ENCODE data around the gene C6orf89.

The C6orf89 gene

GRCh38 chr6:36949636-36950035 lies 63.9 kb downstream of the C6orf89 start:
- peak; percentile 69 for DNase-seq (ENCODE audit: low read depth)
- TF ChIP-seq, protein P1, sequence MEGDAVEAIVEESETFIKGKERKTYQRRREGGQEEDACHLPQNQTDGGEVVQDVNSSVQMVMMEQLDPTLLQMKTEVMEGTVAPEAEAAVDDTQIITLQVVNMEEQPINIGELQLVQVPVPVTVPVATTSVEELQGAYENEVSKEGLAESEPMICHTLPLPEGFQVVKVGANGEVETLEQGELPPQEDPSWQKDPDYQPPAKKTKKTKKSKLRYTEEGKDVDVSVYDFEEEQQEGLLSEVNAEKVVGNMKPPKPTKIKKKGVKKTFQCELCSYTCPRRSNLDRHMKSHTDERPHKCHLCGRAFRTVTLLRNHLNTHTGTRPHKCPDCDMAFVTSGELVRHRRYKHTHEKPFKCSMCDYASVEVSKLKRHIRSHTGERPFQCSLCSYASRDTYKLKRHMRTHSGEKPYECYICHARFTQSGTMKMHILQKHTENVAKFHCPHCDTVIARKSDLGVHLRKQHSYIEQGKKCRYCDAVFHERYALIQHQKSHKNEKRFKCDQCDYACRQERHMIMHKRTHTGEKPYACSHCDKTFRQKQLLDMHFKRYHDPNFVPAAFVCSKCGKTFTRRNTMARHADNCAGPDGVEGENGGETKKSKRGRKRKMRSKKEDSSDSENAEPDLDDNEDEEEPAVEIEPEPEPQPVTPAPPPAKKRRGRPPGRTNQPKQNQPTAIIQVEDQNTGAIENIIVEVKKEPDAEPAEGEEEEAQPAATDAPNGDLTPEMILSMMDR (conservative IDR thresholded peaks at IDR 0.05; ENCODE audit: control insufficient read depth, insufficient read depth, low read depth, low read length), result no peak
- no peak overlapping the region for H3K4me3 ChIP-seq (ENCODE audit: control insufficient read depth, low read depth, low read length)

GRCh38 chr6:36953931-36954261 lies 68.1 kb downstream of the C6orf89 start:
- no peak overlapping the region for H3K4me3 ChIP-seq (ENCODE audit: control insufficient read depth, low read depth, low read length)
- DNase-seq (ENCODE audit: low read depth), result no peak
- TF ChIP-seq, protein P1 (conservative IDR thresholded peaks at IDR 0.05; ENCODE audit: control insufficient read depth, insufficient read depth, low read depth, low read length), result no peak

GRCh38 chr6:36954262-36954931 lies 68.6 kb downstream of the C6orf89 start, which contains the start of gene PI16:
TSS of gene PI16 (plus strand) at chr6:36954738. CDS start at chr6:36954761, 23 bp downstream.
- no peak within 1 kb of the TSS for H3K4me3 ChIP-seq (ENCODE audit: control insufficient read depth, low read depth, low read length)
- DNase-seq (ENCODE audit: low read depth), result no peak
- TF ChIP-seq, protein P1 (conservative IDR thresholded peaks at IDR 0.05; ENCODE audit: control insufficient read depth, insufficient read depth, low read depth, low read length), result no peak

- no peak for DNase-seq (ENCODE audit: low read depth)
- no peak overlapping the region for H3K4me3 ChIP-seq (ENCODE audit: control insufficient read depth, low read depth, low read length)
- TF ChIP-seq, protein P1 (conservative IDR thresholded peaks at IDR 0.05; ENCODE audit: control insufficient read depth, insufficient read depth, low read depth, low read length), result no peak
These were observed 69.4 kb downstream of the C6orf89 start for GRCh38 chr6:36955136-36955535.

GRCh38 chr6:36955671-36956445 lies 70.1 kb downstream of the C6orf89 start:
- peak; percentile 20 for DNase-seq (ENCODE audit: low read depth)
- no peak overlapping the region for H3K4me3 ChIP-seq (ENCODE audit: control insufficient read depth, low read depth, low read length)
- TF ChIP-seq, protein P1 (conservative IDR thresholded peaks at IDR 0.05; ENCODE audit: control insufficient read depth, insufficient read depth, low read depth, low read length), result no peak

GRCh38 chr6:36956446-36956820 lies 70.7 kb downstream of the C6orf89 start:
- H3K4me3 ChIP-seq (ENCODE audit: control insufficient read depth, low read depth, low read length), result no peak overlapping the region
- TF ChIP-seq, protein P1 (conservative IDR thresholded peaks at IDR 0.05; ENCODE audit: control insufficient read depth, insufficient read depth, low read depth, low read length), result no peak

More at GRCh38 chr6:36956446-36956820, 70.7 kb downstream of the C6orf89 start:
- DNase-seq (ENCODE audit: low read depth), result no peak

Data from fibroblast of mammary gland (primary cell).